Activated naive CD4-positive, alpha-beta T cell treated with anti-CD3 and anti-CD28 coated beads for 36 hours (primary cell): ENCODE data around the gene TNFSF15. TPM values are rescaled to one million over a fixed set of nuclear protein-coding genes. Genes with fewer than 3 reads are reported as not detected.

ENCODE experiments used
- CTCF ChIA-PET: fragments of 350-600 bp; sonication (Branson Sonifier 250); formaldehyde crosslinking; loops from one replicate; lab custom pipeline; 2021; ENCODE audit warnings: antibody characterized with exemption; lab: Charles Lee
- DNase-seq: peaks from one replicate; pipeline ENCODE4 v3.0.0-alpha.2; 2020
- H3K27ac Mint-ChIP-seq: one replicate; pipeline ENCODE4 v1.8.0; 2021; ENCODE audit warnings: mild to moderate bottlenecking, mixed read lengths
- H3K27me3 Mint-ChIP-seq: one replicate; pipeline ENCODE4 v1.8.0; 2021; ENCODE audit warnings: low read depth, mixed read lengths
- H3K36me3 Mint-ChIP-seq: one replicate; pipeline ENCODE4 v1.8.0; 2021; ENCODE audit warnings: low read depth, mixed read lengths
- H3K4me1 Mint-ChIP-seq: one replicate; pipeline ENCODE4 v1.8.0; 2021; ENCODE audit warnings: low read depth, mixed read lengths
- H3K4me3 Mint-ChIP-seq: one replicate; pipeline ENCODE4 v1.8.0; 2021; ENCODE audit warnings: mild to moderate bottlenecking, moderate library complexity, mixed read lengths
- H3K9me3 Mint-ChIP-seq: one replicate; pipeline ENCODE4 v1.8.0; 2021; ENCODE audit warnings: mixed read lengths
- intact Hi-C: fragments of 100-400 bp; cut with micrococcal nuclease; formaldehyde crosslinking; loops from one replicate; pipeline ENCODE4 v1.15.1; 2023
- total RNA-seq, 2 experiments: library from RNA; stranded (reverse); gene quantifications; one replicate each; pipeline ENCODE4 v1.2.3, GENCODE V29; 2021

Gene TNFSF15
- total RNA-seq, 2 experiments from 2014 or later: 0.62 to 0.74 TPM

- CTCF ChIA-PET: no interaction called here
- intact Hi-C loops: no loop called here
Measured at GRCh38 chr9:114837923-114838322, 32.1 kb upstream of the TNFSF15 start.

GRCh38 chr9:114836769-114837168, 30.9 kb upstream of the TNFSF15 start:
- CTCF ChIA-PET: no interaction called here
- intact Hi-C loops: no loop called here
- Mint-ChIP-seq H3K4me1 (peaks cover 8% of the 10 kb centered on the region), H3K27me3 (no peaks in the 10 kb centered on the region), H3K27ac (no peak overlapping the region), H3K36me3 (no peaks in the 10 kb centered on the region), H3K9me3 (no peaks in the 10 kb centered on the region), H3K4me3 (no peak overlapping the region)
- peak; percentile 37 for DNase-seq

More at GRCh38 chr9:114837923-114838322, 32.1 kb upstream of the TNFSF15 start:
- Mint-ChIP-seq H3K4me1 (peaks cover 8% of the 10 kb centered on the region), H3K36me3 (no peaks in the 10 kb centered on the region), H3K4me3 (no peak overlapping the region), H3K27me3 (no peaks in the 10 kb centered on the region), H3K9me3 (no peaks in the 10 kb centered on the region), H3K27ac (no peak overlapping the region)
- DNase-seq: no peak

GRCh38 chr9:114834386-114834785, 28.5 kb upstream of the TNFSF15 start:
- Mint-ChIP-seq H3K9me3 (no peaks in the 10 kb centered on the region), H3K4me1 (peaks cover 8% of the 10 kb centered on the region), H3K27ac (no peak overlapping the region), H3K4me3 (no peak overlapping the region), H3K36me3 (no peaks in the 10 kb centered on the region), H3K27me3 (no peaks in the 10 kb centered on the region)
- CTCF ChIA-PET: interaction anchor here (0.6 kb wide), 1 partner anchor 183 kb away, joined by 4 read pairs; no protein-coding TSS in a partner anchor
- DNase-seq: no peak
- intact Hi-C loops: no loop called here

DNA sequence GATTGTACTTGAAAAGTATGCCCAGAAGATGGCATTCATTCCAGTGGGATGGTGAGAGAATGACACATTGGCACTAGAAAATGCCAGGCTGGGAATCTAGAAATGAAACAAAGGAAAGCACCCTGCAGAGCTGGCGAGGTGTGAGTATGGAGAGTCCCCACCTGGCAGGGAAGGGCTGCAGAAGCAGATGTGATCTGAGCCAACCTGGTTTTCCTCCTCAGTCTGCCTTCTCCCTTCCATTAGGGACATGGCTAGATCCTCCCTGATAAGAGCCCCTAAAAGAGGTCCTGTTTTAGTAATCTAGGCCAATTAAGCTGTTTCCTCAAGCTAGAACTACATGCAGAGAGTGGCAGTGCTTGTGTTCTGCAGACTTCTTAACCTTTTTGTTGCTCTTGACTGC, 24.7 kb upstream of the TNFSF15 start:
- Mint-ChIP-seq H3K9me3 (no peaks in the 10 kb centered on the region), H3K27ac (no peak overlapping the region)

GRCh38 chr9:114829574-114830440, 24.0 kb upstream of the TNFSF15 start:
- H3K4me1 Mint-ChIP-seq: peaks cover 16% of the 10 kb centered on the region
- CTCF ChIA-PET: no interaction called here

More for the DNA sequence above, 24.7 kb upstream of the TNFSF15 start:
- CTCF ChIA-PET: no interaction called here
- no peak overlapping the region for H3K4me3 Mint-ChIP-seq
- H3K27me3 Mint-ChIP-seq: no peaks in the 10 kb centered on the region
- DNase-seq: no peak
- no peaks in the 10 kb centered on the region for H3K36me3 Mint-ChIP-seq
- peaks cover 16% of the 10 kb centered on the region for H3K4me1 Mint-ChIP-seq
- intact Hi-C loops: loop anchor here (2.0 kb wide), 1 partner anchor 20 kb away; no protein-coding TSS in a partner anchor

GRCh38 chr9:114828303-114828650, 22.4 kb upstream of the TNFSF15 start:
- H3K9me3 Mint-ChIP-seq: no peaks in the 10 kb centered on the region
- no peak for DNase-seq
- no peak overlapping the region for H3K4me3 Mint-ChIP-seq
- H3K27ac Mint-ChIP-seq: no peak overlapping the region
- no peaks in the 10 kb centered on the region for H3K27me3 Mint-ChIP-seq
- intact Hi-C loops: loop anchor here (1.0 to 5.0 kb wide), 4 partner anchors 22 to 184 kb away; partner anchors contain the start of gene TNFSF15
- CTCF ChIA-PET: no interaction called here
- no peaks in the 10 kb centered on the region for H3K36me3 Mint-ChIP-seq
- H3K4me1 Mint-ChIP-seq: peaks cover 16% of the 10 kb centered on the region

More at GRCh38 chr9:114829574-114830440, 24.0 kb upstream of the TNFSF15 start:
- H3K4me3 Mint-ChIP-seq: no peak overlapping the region
- H3K27ac Mint-ChIP-seq: no peak overlapping the region
- no peak for DNase-seq
- H3K27me3 Mint-ChIP-seq: no peaks in the 10 kb centered on the region
- intact Hi-C loops: loop anchor here (2.0 to 5.0 kb wide), 4 partner anchors 21 to 182 kb away; no protein-coding TSS in a partner anchor
- no peaks in the 10 kb centered on the region for H3K9me3 Mint-ChIP-seq
- H3K36me3 Mint-ChIP-seq: no peaks in the 10 kb centered on the region

DNA sequence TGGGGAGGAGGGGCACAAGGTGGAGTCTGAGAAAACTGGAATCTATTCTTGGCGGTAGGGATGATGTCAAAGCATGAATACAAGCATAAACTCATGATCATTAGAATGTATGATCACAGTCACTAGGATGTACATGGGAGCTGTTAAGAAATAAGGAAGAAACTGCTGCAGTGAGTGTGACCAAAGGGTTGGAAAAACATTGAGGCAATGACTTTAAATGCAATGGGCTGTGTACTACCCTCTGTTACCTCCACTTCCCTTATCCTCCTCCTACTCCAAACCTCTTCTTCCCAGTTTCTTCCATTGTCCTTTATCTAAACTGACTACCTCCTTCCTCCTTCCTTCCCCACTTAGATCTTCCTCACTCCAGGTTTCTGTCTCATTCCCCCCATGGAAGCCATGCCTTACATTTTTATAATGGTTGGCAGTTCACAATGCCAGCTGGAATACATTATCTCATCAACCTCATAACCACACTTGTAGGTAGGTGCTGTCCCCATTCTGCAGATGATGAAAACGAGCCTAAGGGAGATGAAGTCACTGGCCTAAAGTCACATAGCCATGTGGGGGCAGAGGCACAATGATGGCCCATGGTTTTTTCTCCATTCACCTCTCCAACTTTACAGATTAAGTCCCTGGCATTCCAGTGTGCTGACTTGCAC, 21.9 kb upstream of the TNFSF15 start:
- no peak overlapping the region for H3K27ac Mint-ChIP-seq

GRCh38 chr9:114826431-114826830, 20.6 kb upstream of the TNFSF15 start:
- no peaks in the 10 kb centered on the region for H3K27me3 Mint-ChIP-seq
- no peak for DNase-seq
- intact Hi-C loops: loop anchor here (5.0 kb wide), 3 partner anchors 66 to 186 kb away; no protein-coding TSS in a partner anchor
- CTCF ChIA-PET: no interaction called here
- no peaks in the 10 kb centered on the region for H3K36me3 Mint-ChIP-seq
- no peak overlapping the region for H3K4me3 Mint-ChIP-seq
- no peaks in the 10 kb centered on the region for H3K9me3 Mint-ChIP-seq
- peaks cover 27% of the 10 kb centered on the region for H3K4me1 Mint-ChIP-seq
- no peak overlapping the region for H3K27ac Mint-ChIP-seq

More for the DNA sequence above, 21.9 kb upstream of the TNFSF15 start:
- Mint-ChIP-seq H3K4me3 (no peak overlapping the region), H3K27me3 (no peaks in the 10 kb centered on the region), H3K4me1 (peaks cover 18% of the 10 kb centered on the region), H3K9me3 (no peaks in the 10 kb centered on the region), H3K36me3 (no peaks in the 10 kb centered on the region)
- DNase-seq: peak; percentile 52
- intact Hi-C loops: loop anchor here (1.0 to 5.0 kb wide), 4 partner anchors 21 to 185 kb away; partner anchors contain the start of gene TNFSF15
- CTCF ChIA-PET: no interaction called here

DNA sequence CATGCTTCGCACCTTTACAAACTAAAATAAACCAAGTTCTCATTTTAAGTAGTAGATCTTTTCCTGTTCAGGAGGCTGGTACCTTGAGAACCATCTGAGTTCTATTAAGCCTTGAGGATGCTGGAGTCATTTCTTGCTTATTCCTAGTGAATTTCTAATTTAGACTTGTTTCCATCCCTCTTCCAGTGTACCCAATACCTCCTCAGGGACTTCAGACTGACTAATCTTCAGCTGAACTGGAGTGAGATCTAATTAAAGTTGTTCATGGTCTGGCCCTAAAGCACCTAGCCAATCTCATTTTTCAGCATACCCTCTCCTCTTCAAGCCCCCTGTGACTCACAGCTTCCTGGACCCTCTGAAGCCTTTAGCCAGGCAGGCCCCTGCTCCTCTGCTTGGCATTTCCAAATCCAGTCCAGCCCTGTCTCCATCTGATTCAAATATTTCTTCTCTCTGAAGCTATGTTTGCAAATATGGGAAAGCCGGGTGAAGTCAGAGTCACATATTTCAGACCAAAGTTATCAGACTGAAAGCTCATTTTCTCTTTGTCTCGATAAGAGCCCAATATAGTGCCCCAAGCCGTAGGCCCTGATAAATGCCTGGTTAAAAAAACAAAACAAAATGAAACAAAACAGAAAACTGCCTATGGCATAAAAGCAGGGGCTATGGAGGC, 19.4 kb upstream of the TNFSF15 start:
- CTCF ChIA-PET: interaction anchor here (1.3 kb wide), 1 partner anchor 144 kb away, joined by 4 read pairs; the partner anchor contains the start of gene TEX48
- Mint-ChIP-seq H3K4me1 (peaks cover 27% of the 10 kb centered on the region), H3K27me3 (no peaks in the 10 kb centered on the region), H3K27ac (no peak overlapping the region), H3K36me3 (no peaks in the 10 kb centered on the region), H3K9me3 (no peaks in the 10 kb centered on the region), H3K4me3 (no peak overlapping the region)
- intact Hi-C loops: loop anchor here (5.0 kb wide), 3 partner anchors 67 to 187 kb away; no protein-coding TSS in a partner anchor
- no peak for DNase-seq

GRCh38 chr9:114824110-114824509, 18.3 kb upstream of the TNFSF15 start:
- peaks cover 27% of the 10 kb centered on the region for H3K4me1 Mint-ChIP-seq
- no peaks in the 10 kb centered on the region for H3K9me3 Mint-ChIP-seq
- CTCF ChIA-PET: interaction anchor here (0.8 to 1.3 kb wide), 3 partner anchors 143 to 190 kb away, joined by 3 to 4 read pairs (median 3); partner anchors contain the start of gene TEX48
- H3K27me3 Mint-ChIP-seq: no peaks in the 10 kb centered on the region
- H3K4me3 Mint-ChIP-seq: no peak overlapping the region
- DNase-seq: no peak
- no peak overlapping the region for H3K27ac Mint-ChIP-seq
- intact Hi-C loops: no loop called here
- no peaks in the 10 kb centered on the region for H3K36me3 Mint-ChIP-seq

GRCh38 chr9:114823441-114823840, 17.6 kb upstream of the TNFSF15 start:
- Mint-ChIP-seq H3K36me3 (no peaks in the 10 kb centered on the region), H3K4me3 (no peak overlapping the region), H3K9me3 (no peaks in the 10 kb centered on the region), H3K27me3 (no peaks in the 10 kb centered on the region), H3K27ac (no peak overlapping the region), H3K4me1 (peaks cover 28% of the 10 kb centered on the region)
- intact Hi-C loops: no loop called here
- DNase-seq: no peak
- CTCF ChIA-PET: interaction anchor here (0.8 to 1.4 kb wide), 3 partner anchors 76 to 142 kb away, joined by 3 to 4 read pairs (median 3); partner anchors contain the start of gene TEX48

- Mint-ChIP-seq H3K4me3 (no peak overlapping the region), H3K9me3 (no peaks in the 10 kb centered on the region), H3K27me3 (no peaks in the 10 kb centered on the region), H3K36me3 (no peaks in the 10 kb centered on the region), H3K4me1 (peaks cover 29% of the 10 kb centered on the region), H3K27ac (no peak overlapping the region)
- CTCF ChIA-PET: interaction anchor here (0.5 to 1.4 kb wide), 4 partner anchors 72 to 105 kb away, joined by 3 to 5 read pairs (median 4); no protein-coding TSS in a partner anchor
- DNase-seq: no peak
- intact Hi-C loops: no loop called here
Measured at GRCh38 chr9:114822708-114823107, 16.9 kb upstream of the TNFSF15 start.
